ENCODE measurements around the gene SAMD4A.

- TF ChIP-seq CTCF (conservative IDR thresholded peaks at IDR 0.05; ENCODE audit: low read length) (no peak), EZH2phosphoT487 (IDR thresholded peaks at IDR 0.05; ENCODE audit: borderline replicate concordance, low read depth, low read length) (no peak)
Observed at GRCh38 chr14:54537651-54538050, 29.3 kb upstream of the SAMD4A start.
